Neural crest cell (in vitro differentiated cells): ENCODE measurements around the gene TOMM7. TPM values are rescaled to one million over a fixed set of nuclear protein-coding genes. Genes with fewer than 3 reads are reported as not detected.

ENCODE experiments used
- DNase-seq: peaks from one replicate; pipeline ENCODE4 v3.0.0; 2021; ENCODE audit warnings: low read depth, mixed read lengths, low spot score
- H3K27ac Mint-ChIP-seq: one replicate; pipeline ENCODE4 v1.8.0; 2021; ENCODE audit warnings: mild to moderate bottlenecking, mixed read lengths; ENCODE audit not compliant: unreplicated experiment
- H3K27me3 Mint-ChIP-seq: 2 replicates; pipeline ENCODE4 v1.8.0; 2021; ENCODE audit warnings: low read depth, mild to moderate bottlenecking, mixed read lengths
- H3K36me3 Mint-ChIP-seq: 2 replicates; pipeline ENCODE4 v1.8.0; 2021; ENCODE audit warnings: low read depth, mild to moderate bottlenecking, mixed read lengths
- H3K4me1 Mint-ChIP-seq: 2 replicates; pipeline ENCODE4 v1.8.0; 2021; ENCODE audit warnings: mixed read lengths
- H3K4me3 Mint-ChIP-seq: one replicate; pipeline ENCODE4 v1.8.0; 2021; ENCODE audit warnings: mild to moderate bottlenecking, mixed read lengths
- H3K9me3 Mint-ChIP-seq: 2 replicates; pipeline ENCODE4 v1.8.0; 2021; ENCODE audit warnings: mixed read lengths
- total RNA-seq: library from RNA; stranded (reverse); gene quantifications from 2 replicates; pipeline ENCODE4 v1.2.1, GENCODE V29; 2021
- TF ChIP-seq, protein P1 (sequence below): fragments of 200-600 bp; sonication (generic); conservative IDR thresholded peaks from 2 replicates; pipeline ENCODE4 v1.5.0; 2021; ENCODE audit warnings: antibody characterized with exemption, mild to moderate bottlenecking

Gene TOMM7
- total RNA-seq, 1 donor from 2014 or later: 179 TPM

DNA sequence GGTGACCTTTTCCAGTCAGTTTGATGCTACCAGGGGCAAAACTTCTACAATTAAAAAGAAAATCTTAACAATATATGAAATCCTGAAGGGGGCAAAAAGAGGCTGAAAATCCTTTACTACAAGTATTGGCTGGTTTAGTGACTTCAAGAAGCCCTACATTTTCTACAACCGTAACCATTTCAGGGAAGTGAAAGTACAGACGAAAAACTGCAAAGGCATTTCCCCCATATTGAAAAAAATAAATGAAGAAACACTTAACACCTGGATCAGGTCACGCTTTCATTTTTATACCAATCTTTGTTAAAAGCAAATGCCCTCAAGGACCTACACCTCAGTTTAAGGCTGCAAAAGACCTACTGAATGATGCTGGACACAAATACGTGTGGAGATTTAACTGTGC lies 57.0 kb downstream of the TOMM7 start:
- no peak overlapping the region for H3K4me3 Mint-ChIP-seq
- H3K9me3 Mint-ChIP-seq: peaks cover 12% of the 10 kb centered on the region
- H3K27ac Mint-ChIP-seq: no peak overlapping the region
- H3K4me1 Mint-ChIP-seq: no peaks in the 10 kb centered on the region
- H3K27me3 Mint-ChIP-seq: no peaks in the 10 kb centered on the region
- no peaks in the 10 kb centered on the region for H3K36me3 Mint-ChIP-seq
- TF ChIP-seq, protein P1, sequence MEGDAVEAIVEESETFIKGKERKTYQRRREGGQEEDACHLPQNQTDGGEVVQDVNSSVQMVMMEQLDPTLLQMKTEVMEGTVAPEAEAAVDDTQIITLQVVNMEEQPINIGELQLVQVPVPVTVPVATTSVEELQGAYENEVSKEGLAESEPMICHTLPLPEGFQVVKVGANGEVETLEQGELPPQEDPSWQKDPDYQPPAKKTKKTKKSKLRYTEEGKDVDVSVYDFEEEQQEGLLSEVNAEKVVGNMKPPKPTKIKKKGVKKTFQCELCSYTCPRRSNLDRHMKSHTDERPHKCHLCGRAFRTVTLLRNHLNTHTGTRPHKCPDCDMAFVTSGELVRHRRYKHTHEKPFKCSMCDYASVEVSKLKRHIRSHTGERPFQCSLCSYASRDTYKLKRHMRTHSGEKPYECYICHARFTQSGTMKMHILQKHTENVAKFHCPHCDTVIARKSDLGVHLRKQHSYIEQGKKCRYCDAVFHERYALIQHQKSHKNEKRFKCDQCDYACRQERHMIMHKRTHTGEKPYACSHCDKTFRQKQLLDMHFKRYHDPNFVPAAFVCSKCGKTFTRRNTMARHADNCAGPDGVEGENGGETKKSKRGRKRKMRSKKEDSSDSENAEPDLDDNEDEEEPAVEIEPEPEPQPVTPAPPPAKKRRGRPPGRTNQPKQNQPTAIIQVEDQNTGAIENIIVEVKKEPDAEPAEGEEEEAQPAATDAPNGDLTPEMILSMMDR: no peak
- DNase-seq: no peak

Other genes starting within 250 kb of the TOMM7 start
- not detected in 2 replicates for gene IL6, start 95.6 kb downstream of the TOMM7 start, total RNA-seq
- gene HYCC1, start 191.3 kb upstream of the TOMM7 start, total RNA-seq: 62.3 and 73.7 TPM in 2 replicates